ENCODE results near the gene ARMC3. TPM values are rescaled to one million over a fixed set of nuclear protein-coding genes. Genes with fewer than 3 reads are reported as not detected.

The ARMC3 gene
- total and polyA plus RNA-seq, 2 donors (not counting 1 experiment from before 2014, with no cell fraction given) = not detected

GRCh38 chr10:23053036-23053435 is 125.2 kb downstream of the ARMC3 start:
- DNase-seq (no peak), ATAC-seq (ENCODE audit: low read depth) (no peak)
- Histone ChIP-seq H3K4me3 (ENCODE audit: control extremely low read depth in 1 of 5, extremely low read depth in 1 of 5, insufficient read depth in 1 of 5, low read depth in 2 of 5, low read length in 4 of 5) (no peak overlapping the region), H3K4me2 (replicated peaks; ENCODE audit: low read depth, low read length, poor library complexity, severe bottlenecking) (no peak overlapping the region), H2AFZ (ENCODE audit: insufficient read depth, low read depth, low read length, poor library complexity, severe bottlenecking) (no peak overlapping the region), H3K27me3 (replicated peaks in 1 of 4; ENCODE audit: control extremely low read depth in 1 of 4, control insufficient read depth in 3 of 4, insufficient read depth in 4 of 4, low read length in 3 of 4) (no peaks in the 10 kb centered on the region), H3K4me1 (ENCODE audit: control insufficient read depth in 2 of 2, insufficient read depth in 2 of 2, low read length in 2 of 2) (no peaks in the 10 kb centered on the region), H3K79me2 (ENCODE audit: control insufficient read depth, insufficient read depth, low read length) (no peaks in the 10 kb centered on the region), H3K9ac (ENCODE audit: low read length) (no peak overlapping the region), H4K20me1 (ENCODE audit: control insufficient read depth, insufficient read depth, low read length, poor library complexity, severe bottlenecking) (no peaks in the 10 kb centered on the region), H3K27ac (ENCODE audit: low read length in 2 of 2) (no peak overlapping the region), H3K9me3 (ENCODE audit: control extremely low read depth in 1 of 3, control insufficient read depth in 2 of 3, insufficient read depth in 1 of 3, low read length in 2 of 3) (no peaks in the 10 kb centered on the region), H3K36me3 (replicated peaks in 1 of 2; ENCODE audit: control extremely low read depth in 1 of 2, control insufficient read depth in 1 of 2, extremely low read depth in 1 of 2, insufficient read depth in 2 of 2, low read length in 1 of 2) (no peaks in the 10 kb centered on the region)
- ChIA-PET POLR2A (no interaction called here), CTCF (no interaction called here)
- Mint-ChIP-seq H3K9me3 (ENCODE audit: insufficient read depth) (no peaks in the 10 kb centered on the region), H3K4me1 (no peaks in the 10 kb centered on the region), H3K4me3 (no peak overlapping the region), H3K27me3 (peaks cover 46% of the 10 kb centered on the region), H3K27ac (no peak overlapping the region)
- WGBS (ENCODE audit: insufficient coverage) = no CpG with 5 or more reads among the region's 1 CpG
- no peak for TF ChIP-seq EZH2 (IDR thresholded peaks at IDR 0.05; ENCODE audit: borderline replicate concordance, insufficient read depth, low read depth, low read length, poor library complexity, severe bottlenecking)
- TF ChIP-seq, protein P1, sequence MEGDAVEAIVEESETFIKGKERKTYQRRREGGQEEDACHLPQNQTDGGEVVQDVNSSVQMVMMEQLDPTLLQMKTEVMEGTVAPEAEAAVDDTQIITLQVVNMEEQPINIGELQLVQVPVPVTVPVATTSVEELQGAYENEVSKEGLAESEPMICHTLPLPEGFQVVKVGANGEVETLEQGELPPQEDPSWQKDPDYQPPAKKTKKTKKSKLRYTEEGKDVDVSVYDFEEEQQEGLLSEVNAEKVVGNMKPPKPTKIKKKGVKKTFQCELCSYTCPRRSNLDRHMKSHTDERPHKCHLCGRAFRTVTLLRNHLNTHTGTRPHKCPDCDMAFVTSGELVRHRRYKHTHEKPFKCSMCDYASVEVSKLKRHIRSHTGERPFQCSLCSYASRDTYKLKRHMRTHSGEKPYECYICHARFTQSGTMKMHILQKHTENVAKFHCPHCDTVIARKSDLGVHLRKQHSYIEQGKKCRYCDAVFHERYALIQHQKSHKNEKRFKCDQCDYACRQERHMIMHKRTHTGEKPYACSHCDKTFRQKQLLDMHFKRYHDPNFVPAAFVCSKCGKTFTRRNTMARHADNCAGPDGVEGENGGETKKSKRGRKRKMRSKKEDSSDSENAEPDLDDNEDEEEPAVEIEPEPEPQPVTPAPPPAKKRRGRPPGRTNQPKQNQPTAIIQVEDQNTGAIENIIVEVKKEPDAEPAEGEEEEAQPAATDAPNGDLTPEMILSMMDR (IDR thresholded peaks at IDR 0.05) = no peak
- intact Hi-C loops (cut with micrococcal nuclease) = no loop called here

DNA sequence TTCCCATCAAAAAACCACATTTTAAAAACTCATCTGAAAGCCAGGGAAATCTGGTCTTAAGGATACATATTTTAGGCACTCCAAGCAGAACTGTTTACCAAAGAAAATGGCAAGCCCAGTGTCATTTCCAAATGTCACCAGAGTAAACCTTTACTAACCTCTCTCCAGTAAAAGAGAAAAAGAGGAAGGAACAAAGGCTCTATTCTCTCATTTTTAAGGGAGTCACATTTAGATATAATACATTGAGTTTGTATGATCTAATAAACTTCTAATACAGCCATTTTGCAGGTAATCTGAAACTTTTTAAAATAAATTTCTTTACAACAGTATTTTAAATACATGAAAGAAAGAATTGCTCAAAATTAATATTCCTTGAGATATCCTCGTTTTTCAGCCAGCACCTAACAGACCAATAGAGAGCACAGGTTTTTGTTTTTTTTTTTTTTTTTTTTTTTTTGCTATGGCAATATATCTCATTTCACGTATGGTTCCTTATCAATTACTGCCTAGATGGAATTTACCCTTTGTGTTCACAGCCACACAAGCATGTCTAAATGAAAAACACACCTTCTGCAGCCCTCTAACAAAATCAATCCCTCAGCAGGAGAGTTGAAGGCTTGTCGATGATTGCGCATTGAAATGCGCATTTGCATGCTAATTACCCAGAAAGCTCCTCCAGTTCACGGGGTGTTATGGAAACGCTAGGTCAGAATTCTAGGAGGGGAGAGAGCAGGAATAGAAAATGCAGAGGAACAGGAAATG is 127.8 kb downstream of the ARMC3 start:
- Histone ChIP-seq H3K4me2 (replicated peaks; ENCODE audit: low read depth, low read length, poor library complexity, severe bottlenecking) (no peak overlapping the region), H3K9me3 (ENCODE audit: control extremely low read depth in 1 of 3, control insufficient read depth in 2 of 3, insufficient read depth in 1 of 3, low read length in 2 of 3) (peaks cover 0 to 2% (median 0%) of the 10 kb centered on the region in 3 donors), H3K27ac (ENCODE audit: low read length in 2 of 2) (no peak overlapping the region), H3K79me2 (ENCODE audit: control insufficient read depth, insufficient read depth, low read length) (no peaks in the 10 kb centered on the region), H3K9ac (ENCODE audit: low read length) (no peak overlapping the region), H2AFZ (ENCODE audit: insufficient read depth, low read depth, low read length, poor library complexity, severe bottlenecking) (no peak overlapping the region), H3K27me3 (replicated peaks in 1 of 4; ENCODE audit: control extremely low read depth in 1 of 4, control insufficient read depth in 3 of 4, insufficient read depth in 4 of 4, low read length in 3 of 4) (peaks cover 0 to 8% (median 0%) of the 10 kb centered on the region in 4 experiments), H3K4me3 (ENCODE audit: control extremely low read depth in 1 of 5, extremely low read depth in 1 of 5, insufficient read depth in 1 of 5, low read depth in 2 of 5, low read length in 4 of 5) (no peak overlapping the region), H3K36me3 (replicated peaks in 1 of 2; ENCODE audit: control extremely low read depth in 1 of 2, control insufficient read depth in 1 of 2, extremely low read depth in 1 of 2, insufficient read depth in 2 of 2, low read length in 1 of 2) (no peaks in the 10 kb centered on the region), H4K20me1 (ENCODE audit: control insufficient read depth, insufficient read depth, low read length, poor library complexity, severe bottlenecking) (no peaks in the 10 kb centered on the region), H3K4me1 (ENCODE audit: control insufficient read depth in 2 of 2, insufficient read depth in 2 of 2, low read length in 2 of 2) (no peaks in the 10 kb centered on the region)
- WGBS (ENCODE audit: insufficient coverage) = 70% methylated on average over 2 of the region's 7 CpGs
- no peak for ATAC-seq (ENCODE audit: low read depth)
- intact Hi-C loops (cut with micrococcal nuclease) = no loop called here
- DNase-seq = no peak
- TF ChIP-seq, protein P1 (IDR thresholded peaks at IDR 0.05) = no peak
- no peak for TF ChIP-seq EZH2 (IDR thresholded peaks at IDR 0.05; ENCODE audit: borderline replicate concordance, insufficient read depth, low read depth, low read length, poor library complexity, severe bottlenecking)
- CTCF ChIA-PET = no interaction called here
- Mint-ChIP-seq H3K27ac (no peak overlapping the region), H3K9me3 (ENCODE audit: insufficient read depth) (peaks cover 2% of the 10 kb centered on the region), H3K4me1 (no peaks in the 10 kb centered on the region), H3K27me3 (peaks cover 52% of the 10 kb centered on the region), H3K4me3 (no peak overlapping the region)
- POLR2A ChIA-PET = no interaction called here
